Jurkat, Clone E6-1 (cell line): ENCODE data around the gene STAM.
"Not testable (repeated sequence)": the region's sequence is repeated elsewhere in the genome, so short reads cannot be mapped to it uniquely, and the experiment has no call there.

Experiments used
- DNase-seq: peaks from one replicate; pipeline ENCODE4 v3.0.0-alpha.2; 2011; ENCODE audit warnings: low read depth, low spot score
- H3K4me3 ChIP-seq: 2 replicates; pipeline ENCODE4 v1.5.1; 2011; ENCODE audit warnings: mild to moderate bottlenecking, low read length, control low read depth, moderate library complexity

Gene STAM

DNA sequence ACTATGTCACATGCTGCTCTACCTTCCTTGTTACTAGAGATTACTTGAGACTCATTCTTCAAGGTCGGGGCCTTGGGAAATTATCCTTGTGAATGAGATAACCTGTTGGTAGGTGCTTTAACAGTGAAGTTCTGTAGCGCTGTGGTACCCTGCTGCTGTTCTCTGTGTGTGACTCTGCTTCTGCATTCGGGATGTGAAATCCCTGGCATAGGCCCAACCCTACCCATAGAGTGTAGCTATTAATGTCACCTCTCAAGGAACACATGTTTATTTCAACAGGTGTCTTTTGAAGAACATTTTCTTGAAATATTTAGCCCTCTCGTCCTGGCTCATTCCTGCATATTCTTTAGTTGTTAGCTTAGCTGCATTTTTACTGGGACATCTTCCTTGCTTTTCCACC is 66.2 kb downstream of the STAM start:
- DNase-seq, result no peak
- no peak overlapping the region for H3K4me3 ChIP-seq

DNA sequence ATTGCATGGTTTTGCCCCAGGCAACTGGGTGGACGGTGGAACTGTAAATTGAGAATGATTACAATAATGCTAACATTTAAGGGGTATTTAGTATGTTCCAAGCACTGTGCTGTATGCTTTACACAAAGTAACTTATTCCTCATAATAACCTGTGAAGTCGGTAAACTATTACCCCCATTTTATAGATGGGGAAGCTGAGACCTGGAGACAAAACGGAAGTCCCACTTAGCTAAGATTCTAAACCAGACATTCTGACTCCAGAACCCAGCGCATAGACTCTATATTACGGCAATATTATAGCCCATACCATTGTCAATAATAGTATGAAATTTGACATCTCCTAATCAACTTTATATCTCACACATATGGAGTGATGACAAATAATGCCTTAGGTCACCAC is 68.1 kb downstream of the STAM start:
- DNase-seq, result no peak

GRCh38 chr10:17712717-17713471 is 68.9 kb downstream of the STAM start:
- DNase-seq, result no peak
- H3K4me3 ChIP-seq, result no peak overlapping the region

More for the DNA sequence above, 68.1 kb downstream of the STAM start:
- no peak overlapping the region for H3K4me3 ChIP-seq

- no peak for DNase-seq
- no peak overlapping the region for H3K4me3 ChIP-seq
Observed at GRCh38 chr10:17713758-17714157, 69.8 kb downstream of the STAM start.

DNA sequence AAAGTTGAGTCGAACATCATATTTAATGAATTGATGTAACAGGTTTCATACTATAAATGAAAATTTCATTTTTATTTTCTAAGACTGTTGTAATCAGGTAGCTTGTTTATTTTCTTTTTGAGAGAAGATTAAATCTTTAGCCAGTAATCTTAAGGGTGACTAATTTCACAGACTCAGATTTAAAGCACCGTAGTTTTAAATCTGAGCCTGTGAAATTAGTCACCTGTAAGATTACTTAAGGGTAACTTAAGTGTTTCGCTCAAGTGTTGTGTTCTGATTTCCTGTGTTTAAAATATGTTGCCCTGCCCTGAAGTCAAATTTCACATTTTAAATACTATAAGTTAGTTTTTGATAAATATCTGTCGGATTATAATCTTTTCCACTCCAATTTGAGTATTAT is 72.2 kb downstream of the STAM start:
- H3K4me3 ChIP-seq, result no peak overlapping the region
- no peak for DNase-seq

DNA sequence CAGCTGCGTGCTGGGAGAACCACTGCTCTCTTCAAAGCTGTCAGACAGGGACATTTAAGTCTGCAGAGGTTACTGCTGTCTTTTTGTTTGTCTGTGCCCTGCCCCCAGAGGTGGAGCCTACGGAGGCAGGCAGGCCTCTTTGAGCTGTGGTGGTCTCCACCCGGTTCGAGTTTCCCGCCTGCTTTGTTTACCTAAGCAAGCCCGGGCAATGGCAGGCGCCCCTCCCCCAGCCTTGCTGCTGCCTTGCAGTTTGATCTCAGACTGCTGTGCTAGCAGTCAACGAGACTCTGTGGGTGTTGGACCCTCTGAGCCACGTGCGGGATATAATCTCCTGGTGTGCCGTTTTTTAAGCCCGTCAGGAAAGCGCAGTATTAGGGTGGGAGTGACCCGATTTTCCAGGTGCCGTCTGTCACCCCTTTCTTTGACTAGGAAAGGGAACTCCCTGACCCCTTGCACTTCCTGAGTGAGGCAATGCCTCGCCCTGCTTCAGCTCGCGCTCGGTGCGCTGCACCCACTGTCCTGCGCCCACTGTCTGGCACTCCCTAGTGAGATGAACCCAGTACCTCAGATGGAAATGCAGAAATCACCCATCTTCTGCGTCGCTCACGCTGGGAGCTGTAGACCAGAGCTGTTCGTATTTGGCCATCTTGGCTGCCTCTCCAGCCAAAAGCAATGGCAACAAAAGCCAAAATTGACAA is 78.5 kb downstream of the STAM start:
- H3K4me3 ChIP-seq, result not testable (repeated sequence)
- DNase-seq, result peak; percentile 40

DNA sequence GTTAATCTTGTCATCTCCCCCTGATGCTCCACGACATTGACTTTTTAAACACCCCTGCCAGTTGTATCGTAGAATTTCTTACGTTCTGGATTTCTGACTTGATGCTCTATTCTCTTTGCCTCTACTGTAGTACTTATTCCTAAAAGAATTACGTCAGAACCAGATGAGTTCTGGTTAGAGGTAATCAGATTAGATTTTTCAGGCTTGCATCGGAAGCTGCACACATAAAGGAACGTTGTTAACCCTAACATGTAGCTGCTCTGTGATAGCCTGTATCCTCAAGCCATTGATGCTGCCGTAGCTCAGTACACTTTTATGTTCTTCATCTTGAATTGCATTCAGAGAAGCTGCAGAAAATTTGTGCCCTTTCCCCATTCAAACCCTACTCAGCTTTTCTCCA is 81.8 kb downstream of the STAM start:
- DNase-seq, result no peak
- H3K4me3 ChIP-seq, result no peak overlapping the region

- DNase-seq, result no peak
- H3K4me3 ChIP-seq, result no peak overlapping the region
Observed at GRCh38 chr10:17729630-17730029, 85.7 kb downstream of the STAM start.

GRCh38 chr10:17730667-17731066 is 86.7 kb downstream of the STAM start:
- DNase-seq, result no peak
- no peak overlapping the region for H3K4me3 ChIP-seq

DNA sequence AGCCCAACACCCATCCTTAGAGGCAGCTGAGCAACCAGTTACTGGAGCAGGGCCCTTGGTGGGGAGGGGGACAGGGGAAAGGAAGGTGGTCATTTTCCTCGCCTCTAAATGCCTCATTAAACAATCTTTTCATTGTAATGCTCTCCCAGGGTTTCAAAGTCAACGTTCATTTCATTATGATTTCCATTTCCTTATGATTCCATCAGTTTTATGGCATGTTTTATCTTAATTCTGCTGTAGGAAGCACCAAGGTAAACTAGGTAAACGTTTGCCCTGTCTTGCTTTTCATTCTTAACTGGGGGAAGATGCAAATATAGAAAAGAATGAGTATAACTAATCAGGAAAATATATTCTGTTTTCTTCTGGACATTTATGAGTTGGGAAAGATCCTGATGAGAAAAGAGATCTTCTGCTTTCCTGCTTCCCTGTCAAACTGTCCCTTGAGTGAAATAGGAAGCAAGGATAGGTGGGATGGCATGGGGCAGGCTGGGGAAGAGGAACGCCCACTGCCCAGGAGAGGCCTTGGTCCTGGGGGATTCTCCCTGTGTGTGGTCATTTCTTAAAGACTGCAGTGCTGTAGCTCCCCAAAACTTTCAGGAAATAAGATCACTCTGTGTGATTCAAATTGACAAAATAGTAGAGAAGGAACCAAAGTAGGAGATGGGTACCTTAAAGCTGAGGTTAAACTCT is 87.5 kb downstream of the STAM start:
- DNase-seq, result no peak
- H3K4me3 ChIP-seq, result no peak overlapping the region

DNA sequence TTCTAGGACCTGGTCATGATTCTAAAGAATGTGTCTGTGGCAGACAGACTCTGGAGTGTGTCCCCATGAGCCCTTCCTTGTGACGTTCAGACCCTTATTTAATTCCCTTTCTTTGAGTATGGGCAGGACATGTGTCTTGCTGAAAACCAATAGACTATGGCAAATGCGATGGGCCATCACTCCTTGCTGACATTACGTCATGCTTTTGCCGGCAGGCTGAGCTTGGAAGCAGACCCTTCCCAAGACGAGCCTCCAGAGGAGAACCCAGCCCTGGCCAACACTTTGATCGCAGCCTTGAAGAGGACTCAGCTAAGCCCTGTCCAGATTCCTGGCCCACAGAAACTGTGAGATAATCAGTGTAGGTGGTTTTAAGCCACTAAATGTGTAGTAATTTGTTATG is 89.7 kb downstream of the STAM start:
- no peak for DNase-seq

DNA sequence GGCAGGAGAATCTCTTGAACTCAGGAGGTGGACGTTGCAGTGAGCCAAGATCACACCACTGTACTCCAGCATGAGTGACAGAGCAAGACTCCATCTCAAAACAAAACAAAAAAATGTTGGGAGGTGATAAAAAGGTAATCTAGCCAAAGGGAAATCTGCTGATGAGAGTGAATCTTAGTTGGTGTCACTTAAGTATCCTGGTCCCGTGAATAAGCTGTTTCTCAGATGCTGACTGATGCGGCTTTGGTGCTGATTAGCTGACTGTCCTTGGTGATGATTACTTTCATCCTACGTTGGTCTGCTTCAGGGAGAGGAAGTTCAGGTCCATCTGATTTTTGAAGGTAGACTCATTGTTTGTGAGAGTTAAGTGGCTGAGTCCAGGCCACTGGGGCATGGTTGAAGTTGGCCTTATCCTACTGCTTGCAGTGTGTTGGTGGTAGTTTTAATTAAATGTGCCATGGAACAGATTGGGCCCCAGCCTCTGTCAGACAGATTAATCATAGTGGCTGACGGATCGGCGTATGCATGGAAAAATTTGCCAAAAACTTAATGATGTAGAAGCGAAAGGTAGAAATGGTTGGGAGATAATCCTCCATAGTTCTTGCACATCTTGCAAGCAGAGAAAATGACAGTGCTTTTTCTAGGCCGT is 90.6 kb downstream of the STAM start:
- H3K4me3 ChIP-seq, result no peak overlapping the region
- DNase-seq, result no peak

More for the DNA sequence above, 89.7 kb downstream of the STAM start:
- no peak overlapping the region for H3K4me3 ChIP-seq

DNA sequence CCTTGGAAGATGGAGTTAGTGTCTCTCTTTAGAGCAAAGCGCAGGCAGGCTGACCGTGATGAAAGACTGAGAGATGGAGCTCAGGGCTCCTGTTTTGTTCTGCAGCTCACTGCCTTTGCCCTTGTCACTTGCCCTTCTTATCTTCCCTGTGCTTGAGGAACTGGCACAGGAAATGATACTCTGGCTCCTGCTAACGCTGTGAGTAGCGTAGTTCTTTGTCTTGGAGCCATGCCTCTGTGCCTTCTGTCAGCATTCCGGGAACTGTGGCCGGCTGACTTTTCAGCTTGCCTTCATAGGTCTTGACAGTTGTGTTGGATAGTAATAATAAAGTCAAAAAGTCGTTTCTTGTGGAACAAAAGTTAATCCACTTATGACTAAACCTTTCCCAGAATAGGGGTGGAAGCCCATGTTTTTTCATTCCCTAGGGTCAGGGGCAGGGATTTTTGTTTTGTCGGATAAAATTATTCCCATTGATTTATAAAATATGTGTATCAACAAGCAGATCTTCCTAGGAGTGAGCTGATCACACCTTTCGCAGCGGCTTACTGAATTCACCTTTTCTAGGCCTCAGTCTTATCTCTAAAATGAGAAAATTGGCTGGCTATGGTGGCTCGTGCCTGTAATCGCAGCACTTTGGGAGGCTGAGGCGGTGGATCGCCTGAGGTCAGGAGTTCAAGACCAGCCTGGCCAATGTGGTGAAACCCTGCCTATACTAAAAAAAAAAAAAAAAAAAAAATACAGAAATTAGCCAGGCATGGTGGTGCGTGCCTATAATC is 91.4 kb downstream of the STAM start:
- no peak for DNase-seq

GRCh38 chr10:17736223-17736622 is 92.3 kb downstream of the STAM start:
- peak; percentile 43 for DNase-seq
- H3K4me3 ChIP-seq, result no peak overlapping the region

More for the DNA sequence above, 91.4 kb downstream of the STAM start:
- no peak overlapping the region for H3K4me3 ChIP-seq

- no peak overlapping the region for H3K4me3 ChIP-seq
Observed at GRCh38 chr10:17737027-17737965, 93.3 kb downstream of the STAM start.

DNA sequence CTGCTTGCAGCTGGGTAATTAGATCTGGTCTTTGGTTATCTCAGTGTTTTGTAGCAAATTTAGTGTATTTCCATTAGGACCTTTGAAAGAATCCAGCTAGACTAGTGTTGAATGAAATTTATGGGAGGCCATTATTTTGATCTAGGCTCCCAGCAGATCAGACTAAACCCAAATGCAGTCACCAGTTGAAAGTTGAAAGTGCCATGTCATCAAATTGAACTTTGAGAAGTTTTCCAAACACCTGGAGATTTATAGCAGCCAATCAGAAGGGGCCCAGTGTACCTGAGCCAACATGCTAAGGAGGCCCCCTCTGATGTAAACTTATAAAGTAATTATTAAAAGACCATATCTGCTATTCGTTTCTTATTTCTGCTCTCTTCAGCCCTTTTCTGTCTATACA is 96.7 kb downstream of the STAM start:
- no peak overlapping the region for H3K4me3 ChIP-seq
- no peak for DNase-seq

More at GRCh38 chr10:17737027-17737965, 93.3 kb downstream of the STAM start:
- peak; percentile 46 for DNase-seq

- no peak overlapping the region for H3K4me3 ChIP-seq
- DNase-seq, result peak; percentile 82
Observed at GRCh38 chr10:17742918-17743317, 99.0 kb downstream of the STAM start.

DNA sequence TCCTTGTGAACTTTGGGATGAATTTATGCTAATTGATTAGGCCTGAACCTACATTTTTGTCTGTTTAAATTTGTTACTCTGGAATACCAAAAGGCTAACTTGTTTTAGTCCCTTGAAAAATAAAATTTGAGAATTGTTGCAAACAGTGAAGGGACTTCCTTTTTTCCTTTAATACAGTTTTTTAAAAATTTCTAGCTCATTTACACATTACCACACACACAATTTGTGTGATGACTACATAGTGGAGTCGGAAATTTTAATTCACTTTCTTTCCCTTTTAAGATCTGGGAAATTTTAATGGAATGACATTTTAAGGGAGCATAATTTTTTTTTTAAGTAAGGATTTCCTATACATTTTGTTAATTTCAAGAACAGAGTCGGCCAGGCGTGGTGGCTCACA is 99.5 kb downstream of the STAM start:
- no peak overlapping the region for H3K4me3 ChIP-seq
- DNase-seq, result no peak
